Endothelial cell of umbilical vein (primary cell): ENCODE measurements around the gene ANKRD34B. TPM values are rescaled to one million over a fixed set of nuclear protein-coding genes. Genes with fewer than 3 reads are reported as not detected.
A peak's percentile ranks its signal among the peaks of the same experiment; 100 is the strongest.

Experiments
- BruUV-seq: library from RNA; stranded (reverse); fragments of 400-500 nt; replicated peaks from 2 replicates; lab custom pipeline; 2021; lab: Mats Ljungman, UMichigan
- CTCF ChIA-PET: fragments of 300-600, 350-600 bp; sonication (Branson Sonifier 250); formaldehyde crosslinking; loops from one replicate; lab custom pipeline; 2021; ENCODE audit warnings: antibody characterized with exemption, inconsistent platforms; lab: Charles Lee
- POLR2A ChIA-PET: fragments of 300-600, 350-600 bp; sonication (Branson Sonifier 250); formaldehyde crosslinking; loops from one replicate; lab custom pipeline; 2021; ENCODE audit warnings: antibody characterized with exemption, inconsistent platforms; lab: Charles Lee
- DNase-seq: peaks from one replicate; pipeline ENCODE4 v3.0.0-alpha.2; 2011; ENCODE audit warnings: low read depth, low spot score
- FAIRE-seq: peaks from 2 replicates; lab custom pipeline; 2011; peaks lifted over from hg19 to GRCh38; lab: Jason Lieb, UNC
- H2AFZ ChIP-seq: 2 replicates; pipeline ENCODE4 v1.6.0; 2012; ENCODE audit warnings: low read depth, low read length, control low read depth, inconsistent platforms
- H3K27ac ChIP-seq: 2 replicates; pipeline ENCODE4 v1.5.1; 2011; ENCODE audit warnings: low read depth, mild to moderate bottlenecking, control low read depth, low read length, moderate library complexity; ENCODE audit not compliant: insufficient read depth
- H3K27me3 ChIP-seq, 2 experiments: 2 replicates each; pipeline versions ENCODE4 v1.6.0 to v1.6.1; 2011; ENCODE audit warnings: low read length in 2 of 2, mixed read lengths in 1 of 2; ENCODE audit not compliant: control insufficient read depth in 2 of 2, insufficient read depth in 2 of 2
- H3K36me3 ChIP-seq, 2 experiments: 2 replicates in 1 of 2; 3 replicates in 1 of 2; pipeline ENCODE4 v1.5.1; 2011; ENCODE audit warnings: low read length in 2 of 2, mild to moderate bottlenecking in 1 of 2, moderate library complexity in 1 of 2; ENCODE audit not compliant: control insufficient read depth in 2 of 2, insufficient read depth in 2 of 2; ENCODE audit errors: extremely low read depth in 1 of 2
- H3K4me1 ChIP-seq: 3 replicates; pipeline ENCODE4 v1.5.1; 2011; ENCODE audit warnings: mild to moderate bottlenecking, low read length; ENCODE audit not compliant: control insufficient read depth, insufficient read depth; ENCODE audit errors: extremely low read depth
- H3K4me2 ChIP-seq: 2 replicates; pipeline ENCODE4 v1.6.1; 2011; ENCODE audit warnings: low read length, control low read depth, mixed read lengths; ENCODE audit not compliant: insufficient read depth
- H3K4me3 ChIP-seq, 3 experiments: fragments of 200-600 bp in 1 of 3; sonication (generic), shearing (Covaris generic) in 1 of 3; replicated peaks in 1 of 3; 2 replicates each; pipeline ENCODE4 v1.5.1; 2011 to 2016; ENCODE audit warnings: control low read depth in 3 of 3, low read length in 3 of 3, mild to moderate bottlenecking in 2 of 3, inconsistent platforms in 1 of 3, low read depth in 1 of 3, moderate library complexity in 1 of 3; ENCODE audit not compliant: insufficient read depth in 1 of 3
- H3K79me2 ChIP-seq: 2 replicates; pipeline ENCODE4 v1.6.0; 2012; ENCODE audit warnings: low read length, inconsistent platforms; ENCODE audit not compliant: control insufficient read depth, insufficient read depth
- H3K9ac ChIP-seq: replicated peaks from 2 replicates; pipeline ENCODE3; 2011; ENCODE audit warnings: low read length, control low read depth; ENCODE audit not compliant: insufficient read depth; ENCODE audit errors: extremely low read depth
- H3K9me1 ChIP-seq: replicated peaks from 3 replicates; pipeline ENCODE4 v1.6.0; 2011; ENCODE audit warnings: mild to moderate bottlenecking, low read length; ENCODE audit not compliant: control insufficient read depth, insufficient read depth; ENCODE audit errors: extremely low read depth
- H3K9me3 ChIP-seq: replicated peaks from 2 replicates; pipeline ENCODE4 v1.5.1; 2012; ENCODE audit warnings: low read length, inconsistent platforms; ENCODE audit not compliant: control insufficient read depth, insufficient read depth
- H4K20me1 ChIP-seq: replicated peaks from 2 replicates; pipeline ENCODE3; 2011; ENCODE audit warnings: mild to moderate bottlenecking, low read length; ENCODE audit not compliant: control insufficient read depth, insufficient read depth; ENCODE audit errors: extremely low read depth
- EZH2 ChIP-seq: IDR thresholded peaks from 2 replicates; pipeline ENCODE4 v1.6.1; 2012; ENCODE audit warnings: borderline replicate concordance, low read depth, mild to moderate bottlenecking, moderate library complexity, low read length, inconsistent platforms; ENCODE audit not compliant: severe bottlenecking
- FOS ChIP-seq: IDR thresholded peaks from 2 replicates; pipeline ENCODE4 v1.6.1; 2011; ENCODE audit warnings: mild to moderate bottlenecking, low read length, moderate library complexity, borderline replicate concordance; ENCODE audit not compliant: insufficient read depth
- GATA2 ChIP-seq: IDR thresholded peaks from 2 replicates; pipeline ENCODE4 v1.7.0; 2011; ENCODE audit warnings: low read depth, mild to moderate bottlenecking, moderate library complexity, mixed read lengths, low read length; ENCODE audit not compliant: insufficient read length, insufficient read depth
- JUN ChIP-seq: IDR thresholded peaks from 2 replicates; pipeline ENCODE4 v1.6.1; 2011; ENCODE audit warnings: borderline replicate concordance, low read depth; ENCODE audit not compliant: insufficient read length, insufficient read depth
- MYC ChIP-seq: IDR thresholded peaks from one replicate; pipeline ENCODE4 v1.6.1; 2011; ENCODE audit warnings: mild to moderate bottlenecking, low read depth, low read length
- POLR2A ChIP-seq: IDR thresholded peaks from 2 replicates; pipeline ENCODE4 v1.6.1; 2012; ENCODE audit warnings: low read depth, mild to moderate bottlenecking, control low read depth, low read length
- POLR2AphosphoS5 ChIP-seq: IDR thresholded peaks from 2 replicates; pipeline ENCODE4 v1.6.1; 2012; ENCODE audit warnings: low read depth, mild to moderate bottlenecking, control low read depth, low read length, moderate library complexity; ENCODE audit not compliant: insufficient read depth
- dilution Hi-C: fragments of 300-500 bp; cut with MboI; formaldehyde crosslinking; loops from one replicate; pipeline ENCODE4 v1.15.0; 2019; ENCODE audit warnings: low sequenced_read_pairs; ENCODE audit not compliant: extremely low pct_ligation_motif_present
- intact Hi-C: fragments of 100-400 bp; cut with micrococcal nuclease; formaldehyde crosslinking; loops from one replicate; pipeline ENCODE4 v1.10.0; 2022
- polyA plus RNA-seq, 4 experiments: library from polyadenylated mRNA; depleted of rRNA in 3 of 4; stranded (reverse) in 3 of 4; unstranded in 1 of 4; fragments of >200 nt; gene quantifications; 2 replicates each; pipeline versions ENCODE4 v1.2.1 to v1.2.3, GENCODE V29; 2011 to 2012; ENCODE audit warnings: missing spikeins in 1 of 4
- total RNA-seq: library from RNA; stranded (reverse); gene quantifications from 2 replicates; pipeline ENCODE4 v1.2.3, GENCODE V29; 2021
- TF ChIP-seq, protein P1 (sequence below), 2 donors: IDR thresholded peaks; 1 replicate in 1 of 2; 2 replicates in 1 of 2; pipeline ENCODE4 v1.5.1; 2011; ENCODE audit warnings: low read length in 2 of 2, mild to moderate bottlenecking in 2 of 2, moderate library complexity in 2 of 2, control low read depth in 1 of 2, inconsistent platforms in 1 of 2, low read depth in 1 of 2; ENCODE audit not compliant: insufficient read depth in 1 of 2; ENCODE audit errors: extremely low read depth in 1 of 2
- TF ChIP-seq, protein P2 (sequence below): IDR thresholded peaks from 2 replicates; pipeline ENCODE4 v1.6.1; 2011; ENCODE audit not compliant: insufficient read depth, insufficient read length

ANKRD34B gene
- total and polyA plus RNA-seq, 2 donors (not counting 3 experiments of a cell fraction or from before 2014, with no cell fraction given): not detected

DNA sequence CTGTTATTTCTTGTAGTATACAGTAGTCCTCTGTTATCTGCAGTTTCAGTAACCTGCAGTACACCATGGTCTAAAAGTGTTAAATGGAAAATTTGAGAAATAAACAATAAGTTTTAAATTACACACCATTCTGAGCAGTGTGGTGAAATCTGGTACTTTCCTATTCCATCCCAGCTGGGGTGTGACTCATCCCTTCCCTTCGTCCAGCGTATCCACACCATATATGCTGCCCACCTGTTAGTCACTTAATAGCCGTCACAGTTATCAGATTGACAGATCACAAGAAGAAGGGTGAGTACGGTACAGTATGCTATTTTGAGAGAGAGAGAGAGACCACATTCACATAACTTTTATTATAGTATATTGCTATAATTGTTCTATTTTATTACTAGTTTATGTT is 53.3 kb downstream of the ANKRD34B start:
- Histone ChIP-seq H3K4me1 (peaks cover 2% of the 10 kb centered on the region), H3K27me3 (no peaks in the 10 kb centered on the region), H3K4me3 (no peak overlapping the region), H3K36me3 (no peaks in the 10 kb centered on the region), H3K79me2 (no peaks in the 10 kb centered on the region), H3K4me2 (no peak overlapping the region), H3K9ac (no peak overlapping the region), H3K9me3 (no peaks in the 10 kb centered on the region), H4K20me1 (no peaks in the 10 kb centered on the region), H2AFZ (no peak overlapping the region), H3K27ac (no peak overlapping the region), H3K9me1 (no peaks in the 10 kb centered on the region)
- CTCF ChIA-PET: no interaction called here
- no TSS peak for BruUV-seq
- FAIRE-seq (peak; percentile 78), DNase-seq (peak; percentile 81)
- dilution Hi-C loops (no loop called here), intact Hi-C loops (no loop called here)
- TF ChIP-seq, protein P1, sequence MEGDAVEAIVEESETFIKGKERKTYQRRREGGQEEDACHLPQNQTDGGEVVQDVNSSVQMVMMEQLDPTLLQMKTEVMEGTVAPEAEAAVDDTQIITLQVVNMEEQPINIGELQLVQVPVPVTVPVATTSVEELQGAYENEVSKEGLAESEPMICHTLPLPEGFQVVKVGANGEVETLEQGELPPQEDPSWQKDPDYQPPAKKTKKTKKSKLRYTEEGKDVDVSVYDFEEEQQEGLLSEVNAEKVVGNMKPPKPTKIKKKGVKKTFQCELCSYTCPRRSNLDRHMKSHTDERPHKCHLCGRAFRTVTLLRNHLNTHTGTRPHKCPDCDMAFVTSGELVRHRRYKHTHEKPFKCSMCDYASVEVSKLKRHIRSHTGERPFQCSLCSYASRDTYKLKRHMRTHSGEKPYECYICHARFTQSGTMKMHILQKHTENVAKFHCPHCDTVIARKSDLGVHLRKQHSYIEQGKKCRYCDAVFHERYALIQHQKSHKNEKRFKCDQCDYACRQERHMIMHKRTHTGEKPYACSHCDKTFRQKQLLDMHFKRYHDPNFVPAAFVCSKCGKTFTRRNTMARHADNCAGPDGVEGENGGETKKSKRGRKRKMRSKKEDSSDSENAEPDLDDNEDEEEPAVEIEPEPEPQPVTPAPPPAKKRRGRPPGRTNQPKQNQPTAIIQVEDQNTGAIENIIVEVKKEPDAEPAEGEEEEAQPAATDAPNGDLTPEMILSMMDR (IDR thresholded peaks at IDR 0.05; ENCODE audit: extremely low read depth in 1 of 2, insufficient read depth in 1 of 2, low read depth in 1 of 2, low read length in 2 of 2): no peak
- peak; percentile 57 for TF ChIP-seq FOS
- peak; percentile 59 for TF ChIP-seq GATA2
- TF ChIP-seq JUN: peak; percentile 61
- POLR2A ChIA-PET: no interaction called here

DNA sequence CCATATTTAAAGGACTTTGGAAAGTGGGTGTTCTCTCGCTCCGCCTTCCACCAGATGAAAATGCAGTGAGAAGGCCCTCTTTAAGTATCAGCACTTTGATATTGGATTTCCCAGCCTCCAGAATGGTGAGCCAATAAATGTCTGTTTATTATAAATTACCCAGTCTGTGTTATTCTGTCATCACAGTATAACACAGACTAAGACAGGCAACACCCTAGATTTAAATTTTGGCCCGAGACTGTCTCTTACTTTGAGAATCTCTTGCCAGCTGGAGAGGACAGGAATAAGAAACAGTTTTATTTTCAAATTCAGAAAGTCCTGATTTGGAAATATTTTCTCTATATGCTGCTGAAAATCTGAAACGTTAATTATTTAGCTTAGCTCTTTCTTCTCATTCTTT is 60.7 kb downstream of the ANKRD34B start:
- dilution Hi-C loops (no loop called here), intact Hi-C loops (no loop called here)
- H2AFZ ChIP-seq: no peak overlapping the region
- no peak overlapping the region for H3K9ac ChIP-seq
- no TSS peak for BruUV-seq
- no peaks in the 10 kb centered on the region for H4K20me1 ChIP-seq
- no peaks in the 10 kb centered on the region for H3K79me2 ChIP-seq
- no peaks in the 10 kb centered on the region for H3K9me1 ChIP-seq
- TF ChIP-seq MYC (no peak), JUN (no peak), POLR2AphosphoS5 (no peak), POLR2A (no peak), EZH2 (no peak), GATA2 (no peak), FOS (no peak)
- TF ChIP-seq, protein P2, sequence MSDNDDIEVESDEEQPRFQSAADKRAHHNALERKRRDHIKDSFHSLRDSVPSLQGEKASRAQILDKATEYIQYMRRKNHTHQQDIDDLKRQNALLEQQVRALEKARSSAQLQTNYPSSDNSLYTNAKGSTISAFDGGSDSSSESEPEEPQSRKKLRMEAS: no peak
- TF ChIP-seq, protein P1 (IDR thresholded peaks at IDR 0.05; ENCODE audit: extremely low read depth in 1 of 2, insufficient read depth in 1 of 2, low read depth in 1 of 2, low read length in 2 of 2): no peak
- no peaks in the 10 kb centered on the region for H3K4me1 ChIP-seq
- CTCF ChIA-PET: no interaction called here
- no peak for FAIRE-seq
- no peaks in the 10 kb centered on the region for H3K27me3 ChIP-seq
- no peak overlapping the region for H3K4me2 ChIP-seq
- no peaks in the 10 kb centered on the region for H3K36me3 ChIP-seq
- no peak overlapping the region for H3K27ac ChIP-seq
- no peak overlapping the region for H3K4me3 ChIP-seq
- no peak for DNase-seq
- H3K9me3 ChIP-seq: no peaks in the 10 kb centered on the region
- POLR2A ChIA-PET: no interaction called here
